ENCODE data around the gene TMC5.

DNA sequence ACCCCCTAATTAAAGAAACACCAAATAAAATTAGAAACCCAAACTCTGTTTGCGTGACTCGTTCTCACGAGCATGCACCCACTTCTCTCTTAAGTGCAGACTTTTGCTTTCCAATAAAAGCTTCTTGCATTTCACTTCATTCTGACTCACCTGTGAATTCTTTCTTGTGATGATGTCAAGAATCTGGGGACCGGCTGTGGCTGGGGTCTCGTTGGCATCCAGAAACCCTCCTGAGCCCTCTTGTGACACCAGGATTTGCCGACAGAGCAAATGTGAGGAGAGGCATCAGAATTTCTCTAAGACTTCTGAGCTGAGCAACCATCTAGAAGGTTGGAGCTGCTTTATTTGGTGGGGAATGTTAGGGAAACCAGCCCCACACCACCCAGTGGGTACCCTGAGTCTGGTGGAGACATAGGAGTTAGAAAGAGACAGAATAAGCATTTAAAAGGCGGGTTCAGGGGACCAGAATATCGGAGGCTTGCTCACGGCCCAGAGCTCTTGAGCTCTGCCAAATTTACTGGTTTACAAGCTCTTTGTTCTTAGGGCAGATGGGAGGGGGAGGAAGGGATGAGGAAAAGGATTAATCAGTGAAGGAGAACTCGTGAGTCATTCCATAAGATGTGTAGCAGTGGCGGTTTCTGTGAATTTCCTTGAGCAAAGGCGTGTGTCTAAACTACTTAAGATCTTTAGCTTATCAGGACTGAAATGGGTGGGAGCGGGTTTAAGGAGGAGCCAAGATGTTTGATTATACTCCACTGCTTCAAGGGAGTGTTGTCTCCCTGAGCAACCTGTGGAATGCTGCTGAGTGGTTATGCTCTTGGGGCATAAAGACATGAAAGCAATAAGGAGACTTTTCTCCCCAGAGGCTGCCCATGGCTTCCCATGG lies 24.2 kb upstream of the TMC5 start:
- TF ChIP-seq SRF (IDR thresholded peaks at IDR 0.05; ENCODE audit: low read depth, low read length) (no peak), RFX5 (IDR thresholded peaks at IDR 0.05; ENCODE audit: borderline replicate concordance, low read depth, low read length) (no peak), CEBPB (IDR thresholded peaks at IDR 0.05; ENCODE audit: low read depth, low read length) (no peak), NRF1 (IDR thresholded peaks at IDR 0.05; ENCODE audit: low read depth, low read length) (no peak), RXRA (IDR thresholded peaks at IDR 0.05; ENCODE audit: insufficient read depth, low read depth, low read length) (no peak)
- TF ChIP-seq, protein P1, sequence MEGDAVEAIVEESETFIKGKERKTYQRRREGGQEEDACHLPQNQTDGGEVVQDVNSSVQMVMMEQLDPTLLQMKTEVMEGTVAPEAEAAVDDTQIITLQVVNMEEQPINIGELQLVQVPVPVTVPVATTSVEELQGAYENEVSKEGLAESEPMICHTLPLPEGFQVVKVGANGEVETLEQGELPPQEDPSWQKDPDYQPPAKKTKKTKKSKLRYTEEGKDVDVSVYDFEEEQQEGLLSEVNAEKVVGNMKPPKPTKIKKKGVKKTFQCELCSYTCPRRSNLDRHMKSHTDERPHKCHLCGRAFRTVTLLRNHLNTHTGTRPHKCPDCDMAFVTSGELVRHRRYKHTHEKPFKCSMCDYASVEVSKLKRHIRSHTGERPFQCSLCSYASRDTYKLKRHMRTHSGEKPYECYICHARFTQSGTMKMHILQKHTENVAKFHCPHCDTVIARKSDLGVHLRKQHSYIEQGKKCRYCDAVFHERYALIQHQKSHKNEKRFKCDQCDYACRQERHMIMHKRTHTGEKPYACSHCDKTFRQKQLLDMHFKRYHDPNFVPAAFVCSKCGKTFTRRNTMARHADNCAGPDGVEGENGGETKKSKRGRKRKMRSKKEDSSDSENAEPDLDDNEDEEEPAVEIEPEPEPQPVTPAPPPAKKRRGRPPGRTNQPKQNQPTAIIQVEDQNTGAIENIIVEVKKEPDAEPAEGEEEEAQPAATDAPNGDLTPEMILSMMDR (IDR thresholded peaks at IDR 0.05; ENCODE audit: control extremely low read depth in 1 of 3, insufficient read depth in 1 of 3, low read depth in 1 of 3, low read length in 3 of 3): no peak
- TF ChIP-seq, protein P2, sequence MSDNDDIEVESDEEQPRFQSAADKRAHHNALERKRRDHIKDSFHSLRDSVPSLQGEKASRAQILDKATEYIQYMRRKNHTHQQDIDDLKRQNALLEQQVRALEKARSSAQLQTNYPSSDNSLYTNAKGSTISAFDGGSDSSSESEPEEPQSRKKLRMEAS (IDR thresholded peaks at IDR 0.05): no peak
- TF ChIP-seq, protein P3, sequence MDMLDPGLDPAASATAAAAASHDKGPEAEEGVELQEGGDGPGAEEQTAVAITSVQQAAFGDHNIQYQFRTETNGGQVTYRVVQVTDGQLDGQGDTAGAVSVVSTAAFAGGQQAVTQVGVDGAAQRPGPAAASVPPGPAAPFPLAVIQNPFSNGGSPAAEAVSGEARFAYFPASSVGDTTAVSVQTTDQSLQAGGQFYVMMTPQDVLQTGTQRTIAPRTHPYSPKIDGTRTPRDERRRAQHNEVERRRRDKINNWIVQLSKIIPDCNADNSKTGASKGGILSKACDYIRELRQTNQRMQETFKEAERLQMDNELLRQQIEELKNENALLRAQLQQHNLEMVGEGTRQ (IDR thresholded peaks at IDR 0.05; ENCODE audit: low read length): no peak
